ENCODE measurements around the gene EPS15.

EPS15 gene

DNA sequence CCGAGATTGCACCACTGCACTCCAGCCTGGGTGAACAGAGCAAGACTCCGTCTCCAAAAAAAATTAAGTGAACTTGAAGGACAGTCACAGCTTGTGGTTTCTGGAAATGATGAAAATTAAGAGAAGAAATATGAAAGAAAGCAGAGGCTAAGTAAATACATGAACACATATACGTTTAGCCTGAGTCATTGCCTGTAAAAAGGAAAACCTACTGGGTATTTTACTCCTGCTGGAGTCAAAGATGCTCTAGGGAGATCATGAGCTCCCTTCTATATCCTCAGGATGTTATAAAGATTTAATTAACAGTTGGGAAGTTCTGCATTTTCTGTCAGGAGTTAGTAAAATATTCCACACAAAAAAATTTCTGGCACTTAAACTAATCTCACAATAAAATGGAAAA, 145.2 kb downstream of the EPS15 start:
- DNase-seq (ENCODE audit: low spot score) = no peak

DNA sequence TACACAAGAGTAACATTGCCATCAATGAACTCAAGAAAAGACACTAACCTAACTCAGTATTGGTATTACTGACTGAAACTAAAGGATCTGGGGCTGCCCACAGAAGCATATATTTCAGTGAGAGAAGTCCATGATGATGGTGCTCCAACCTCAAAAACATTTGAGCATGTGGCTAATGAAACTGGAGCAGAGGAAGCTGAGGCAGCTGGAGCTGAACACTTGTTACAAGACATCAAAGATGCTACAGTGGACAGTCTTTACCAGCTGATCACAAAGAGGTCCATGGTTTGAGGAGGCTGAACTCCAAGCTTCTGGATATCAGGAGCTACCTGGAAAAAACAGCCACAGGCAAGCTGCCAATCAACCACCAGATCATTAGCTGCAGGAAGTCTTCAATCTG, 146.5 kb downstream of the EPS15 start:
- no peak for DNase-seq (ENCODE audit: low spot score)

DNA sequence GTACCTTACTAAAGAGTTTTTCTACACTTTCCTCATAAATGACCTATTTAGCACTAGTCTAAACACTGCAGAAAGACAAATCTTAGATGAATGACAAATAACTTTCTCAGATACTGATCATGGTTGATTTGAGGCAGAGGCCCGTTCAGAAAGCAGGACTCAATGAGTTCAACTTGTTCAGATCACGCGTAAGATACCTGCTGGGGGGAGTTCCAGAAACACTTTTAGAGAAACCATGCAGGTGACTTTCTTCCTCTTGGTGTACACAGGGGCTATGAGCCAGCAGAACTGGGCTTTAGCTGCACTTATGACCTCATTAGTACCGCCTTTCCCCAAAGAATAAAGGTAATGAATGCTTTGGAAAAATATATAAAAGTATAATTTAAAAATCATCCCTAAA, 149.9 kb downstream of the EPS15 start:
- DNase-seq (ENCODE audit: low spot score) = no peak

DNA sequence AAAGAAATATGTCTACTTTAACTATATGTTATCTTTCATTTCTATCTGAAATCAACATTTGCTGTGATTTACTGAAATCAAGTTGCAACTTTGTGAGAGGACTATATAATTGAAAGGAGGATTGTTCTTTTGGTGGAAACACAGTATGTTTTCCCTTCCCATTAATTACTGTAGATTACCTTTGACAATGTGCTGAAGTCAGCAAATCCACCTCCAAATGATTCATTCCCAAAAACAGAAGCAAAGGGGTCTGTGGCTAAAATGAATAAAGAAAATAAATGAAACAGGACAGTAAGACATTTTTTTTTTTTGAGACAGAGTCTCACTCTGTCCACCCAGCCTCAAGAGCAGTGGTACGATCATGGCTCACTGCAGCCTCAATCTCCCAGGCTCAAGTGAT, 153.3 kb downstream of the EPS15 start:
- no peak for DNase-seq (ENCODE audit: low spot score)

DNA sequence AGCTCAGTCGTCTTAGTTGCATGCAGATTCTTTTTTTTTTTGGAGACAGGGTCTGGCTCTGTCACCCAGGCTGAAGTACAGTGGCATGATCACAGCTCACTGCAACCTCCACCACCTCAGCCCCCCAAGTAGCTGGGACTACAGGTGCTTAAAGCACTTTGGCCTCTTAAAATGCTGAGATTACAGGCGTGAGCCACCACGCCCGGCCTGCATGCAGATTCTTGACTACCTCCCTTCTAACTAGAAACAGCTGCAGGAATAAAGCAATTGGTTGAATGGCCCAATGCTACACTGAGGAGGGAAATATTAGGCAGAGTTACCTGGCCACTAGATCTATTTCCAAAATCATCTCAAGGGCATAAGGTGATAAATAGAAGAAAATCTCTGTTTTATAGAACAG, 159.2 kb downstream of the EPS15 start:
- no peak for DNase-seq (ENCODE audit: low spot score)

DNA sequence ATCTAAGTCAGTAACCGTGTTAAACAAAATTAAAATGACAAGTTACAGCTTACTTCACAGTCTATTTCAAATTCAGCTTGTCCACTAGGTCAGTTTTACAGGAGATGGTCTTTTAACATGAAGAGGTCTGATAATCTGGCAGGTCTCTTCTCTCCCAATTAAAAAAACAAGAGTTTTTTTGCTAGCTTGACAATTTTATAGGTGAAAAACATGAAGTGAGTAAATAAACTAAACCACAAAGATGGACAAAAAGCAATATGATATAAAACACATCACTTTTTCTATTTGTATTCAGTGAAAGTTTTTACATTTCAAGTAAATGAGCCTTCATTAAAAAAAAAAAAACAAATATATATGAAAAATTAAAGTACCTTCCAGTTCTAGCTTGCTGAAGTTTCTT, 163.7 kb downstream of the EPS15 start:
- DNase-seq (ENCODE audit: low spot score) = no peak

DNA sequence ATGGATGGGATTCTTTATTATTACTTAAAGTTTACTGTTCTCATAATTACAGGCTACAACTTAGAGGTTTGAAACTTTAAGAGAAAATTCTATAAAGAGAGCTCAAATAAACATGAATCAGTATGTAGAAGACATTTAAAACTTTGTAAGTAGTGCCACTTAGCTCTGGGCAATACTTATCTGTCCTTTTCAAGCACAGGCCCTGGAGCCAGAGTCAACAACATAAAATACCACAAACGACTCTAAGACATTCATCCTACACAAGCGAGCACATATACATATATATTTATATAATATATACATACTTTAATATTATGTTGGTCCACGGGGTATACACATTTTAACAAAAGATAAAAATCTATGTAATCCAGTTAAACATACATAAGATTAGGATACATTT, 164.7 kb downstream of the EPS15 start:
- DNase-seq (ENCODE audit: low spot score) = no peak

DNA sequence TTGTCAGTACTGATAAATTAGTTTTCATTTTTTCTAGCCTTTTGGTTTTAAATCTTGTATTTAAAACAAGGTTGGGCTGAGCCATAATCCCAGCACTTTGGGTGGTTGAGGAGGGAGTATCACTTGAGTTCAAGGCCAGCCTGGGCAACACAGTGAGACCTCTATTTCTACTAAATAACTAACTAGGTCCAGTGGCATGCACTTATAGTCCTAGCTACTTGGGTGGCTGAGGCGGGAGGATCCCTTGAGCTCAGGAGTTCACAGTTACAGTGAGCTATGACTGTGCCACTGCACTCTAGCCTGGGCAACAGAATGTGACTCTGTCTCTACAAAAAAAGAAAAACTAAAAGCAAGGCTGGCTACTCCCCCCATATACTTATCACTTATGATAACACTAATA, 167.2 kb downstream of the EPS15 start:
- no peak for DNase-seq (ENCODE audit: low spot score)

DNA sequence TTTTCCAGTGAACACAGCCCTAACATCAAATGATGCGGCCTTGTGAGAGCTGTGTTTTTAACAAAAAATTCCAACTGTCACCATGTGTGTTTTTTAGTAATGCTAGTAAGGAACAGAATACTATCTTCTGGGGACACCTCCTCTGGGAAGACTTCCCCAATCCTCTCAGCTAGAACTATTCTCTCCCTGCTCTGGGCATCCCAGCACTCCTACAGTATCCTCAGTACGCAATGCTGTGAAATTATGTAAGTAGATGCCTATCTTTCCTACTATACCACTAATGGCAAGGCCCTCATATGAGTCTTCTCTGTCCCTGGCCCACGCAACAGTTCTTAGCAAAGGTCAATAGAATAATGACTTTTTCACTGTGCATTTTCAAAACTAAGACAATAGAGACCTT, 169.2 kb downstream of the EPS15 start:
- no peak for DNase-seq (ENCODE audit: low spot score)

DNA sequence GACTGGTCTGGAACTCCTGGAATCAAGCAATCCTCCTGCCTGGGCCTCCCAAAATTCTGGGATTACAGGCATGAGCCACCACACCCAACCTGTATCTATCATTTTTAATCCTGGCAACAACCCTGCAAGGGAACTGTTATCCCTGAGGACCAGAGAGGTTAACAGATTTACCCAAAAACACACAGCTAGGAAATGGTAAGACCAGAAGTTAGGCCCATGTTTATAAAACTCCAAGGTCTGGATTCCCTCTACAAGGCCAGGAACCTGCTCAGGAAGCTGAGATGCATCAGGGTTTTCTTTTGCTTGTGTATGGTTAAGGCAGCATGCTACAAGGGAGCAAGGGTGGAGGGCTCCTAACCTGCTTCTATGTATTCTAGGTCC, 170.9 kb downstream of the EPS15 start:
- no peak for DNase-seq (ENCODE audit: low spot score)

DNA sequence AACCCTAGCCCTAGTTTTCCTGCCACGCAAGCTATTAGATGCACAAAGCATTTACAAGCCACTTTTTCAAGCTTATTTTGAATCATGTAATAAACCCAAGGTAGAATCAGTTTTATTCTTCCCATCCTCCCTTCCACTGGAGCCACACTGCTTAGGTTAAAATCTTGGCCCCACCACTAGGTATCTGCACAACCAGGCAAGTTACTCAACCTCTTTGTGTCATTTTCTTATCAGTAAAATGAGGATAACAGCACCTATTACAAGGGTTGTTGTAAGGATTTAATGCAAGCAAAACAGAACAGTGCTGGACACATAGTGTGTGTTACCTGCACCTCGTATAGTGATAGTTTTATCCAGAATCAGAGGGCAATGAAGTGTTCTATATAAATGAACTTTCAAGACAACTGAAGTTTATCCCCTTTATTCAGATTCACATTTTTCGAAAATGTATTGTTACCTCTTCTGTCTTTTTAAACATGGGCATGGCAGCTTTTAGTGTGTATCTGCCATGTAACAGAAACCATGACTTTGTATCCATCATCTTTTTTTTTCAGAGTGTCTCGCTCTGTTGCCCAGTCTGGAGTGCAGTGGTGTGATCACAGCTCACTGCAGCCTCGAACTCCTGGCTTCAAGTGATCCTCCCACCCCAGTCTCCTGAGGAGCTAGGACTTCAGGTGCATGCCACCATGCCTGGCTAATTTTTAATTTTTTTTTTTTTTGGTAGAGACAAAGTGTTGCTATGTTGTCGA, 171.5 kb downstream of the EPS15 start:
- no peak for DNase-seq (ENCODE audit: low spot score)

DNA sequence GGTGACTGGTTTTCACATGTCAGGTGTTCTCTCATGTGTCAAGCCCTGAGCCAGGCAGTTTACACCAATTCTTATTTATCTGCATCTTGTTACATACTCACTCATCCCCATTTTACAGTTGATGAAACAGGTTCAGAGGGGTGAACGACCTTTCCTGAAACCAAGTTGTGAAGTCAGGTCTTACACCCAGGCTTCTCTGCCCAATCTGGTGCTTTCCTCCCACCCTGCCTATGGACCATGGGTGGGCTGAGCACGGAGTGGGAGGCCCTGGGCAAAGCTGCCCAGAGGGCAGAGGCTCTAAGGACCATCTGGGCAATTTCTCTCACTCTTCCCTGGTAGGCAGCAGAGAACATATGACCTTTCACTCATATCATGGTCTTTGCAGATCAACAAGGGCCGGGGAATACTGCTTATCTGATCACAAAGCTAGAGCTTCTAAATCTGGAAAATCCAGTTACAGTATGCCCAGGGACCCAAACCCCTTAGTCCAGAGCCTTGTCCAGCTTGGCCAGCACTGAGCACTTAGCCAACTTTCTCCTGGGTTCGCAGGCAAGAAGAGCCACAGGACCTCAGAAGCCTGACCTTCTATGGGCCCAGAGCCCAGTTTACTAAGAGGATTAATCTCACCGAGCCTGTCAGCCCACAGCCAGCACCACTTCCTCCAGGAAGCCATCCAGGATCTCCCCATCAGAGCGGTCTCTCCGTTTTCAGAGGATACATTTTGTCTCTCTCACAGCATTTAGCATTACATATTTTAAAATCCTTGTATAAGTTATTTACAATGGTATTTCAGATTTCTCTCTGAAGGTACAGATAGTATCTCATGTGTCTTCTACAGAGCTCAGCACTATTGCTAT, 172.8 kb downstream of the EPS15 start:
- DNase-seq (ENCODE audit: low spot score) = no peak

DNA sequence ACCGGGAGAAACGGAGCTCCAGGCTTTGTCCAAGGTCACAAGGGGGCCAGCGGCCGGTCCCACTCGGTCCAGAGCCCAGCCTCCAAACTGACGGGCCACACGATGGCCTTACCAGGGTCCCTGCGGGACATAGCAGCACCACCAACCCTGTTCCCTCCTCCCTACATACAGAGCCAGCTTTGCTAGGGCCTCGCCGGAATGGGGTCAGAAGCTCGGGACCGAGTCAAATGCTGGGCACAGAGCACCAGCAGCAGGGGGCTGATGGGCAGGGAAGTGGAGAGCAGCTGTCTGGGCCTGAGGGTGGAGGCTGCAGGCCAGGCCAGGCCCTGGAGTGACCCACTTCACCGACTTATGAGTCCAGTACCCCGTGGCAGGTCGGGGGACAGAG, 173.8 kb downstream of the EPS15 start:
- no peak for DNase-seq (ENCODE audit: low spot score)

DNA sequence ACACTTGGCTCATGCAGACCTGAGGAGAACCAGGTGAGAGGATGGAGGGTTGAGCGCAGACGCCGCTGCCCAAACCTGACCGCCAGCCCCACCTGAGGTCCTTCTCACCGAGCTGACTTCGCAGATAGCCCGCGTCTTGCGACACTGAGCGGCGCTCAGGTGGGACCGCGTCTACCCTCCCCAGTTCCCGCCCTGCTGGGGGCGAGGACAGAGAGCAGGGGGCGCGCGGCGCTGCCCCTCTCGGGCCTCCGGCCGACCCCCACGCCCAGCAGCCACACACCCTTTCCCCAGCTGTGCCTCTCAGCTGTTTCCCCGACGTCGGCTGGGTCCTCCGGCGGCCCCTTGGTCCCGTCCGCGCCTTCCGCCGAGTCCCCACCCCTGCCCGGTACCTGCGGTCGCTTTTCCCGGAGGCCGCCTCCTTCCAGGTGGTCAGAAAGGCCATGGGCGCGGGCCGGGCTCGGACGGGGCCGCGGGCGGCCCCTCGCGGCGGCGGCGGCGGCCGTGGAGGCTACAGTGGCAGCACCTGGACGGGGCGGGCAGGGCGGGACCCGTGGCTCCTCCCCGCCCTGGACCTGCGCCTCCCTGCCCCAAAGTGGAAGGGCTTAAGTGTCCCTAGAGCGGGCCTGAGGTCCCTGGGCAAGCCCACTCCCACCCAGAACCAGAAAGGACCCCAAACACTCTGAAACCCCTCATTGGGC, 174.3 kb downstream of the EPS15 start:
- no peak for DNase-seq (ENCODE audit: low spot score)

DNA sequence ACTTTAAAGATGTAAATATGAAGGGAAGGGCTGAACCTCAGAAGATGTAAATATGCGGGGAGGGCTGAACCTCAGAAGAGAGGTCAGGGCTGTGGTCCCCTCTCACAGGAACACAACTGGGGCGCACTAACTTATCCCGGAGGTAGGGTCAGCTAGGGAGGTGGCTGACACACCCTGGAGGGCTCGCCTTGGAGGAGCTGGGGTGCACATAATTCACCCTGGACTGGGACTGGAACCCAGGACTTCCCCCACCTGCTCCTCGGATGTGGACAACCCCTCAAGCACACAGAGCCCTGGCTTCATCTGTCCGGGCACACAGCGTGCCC, 174.8 kb downstream of the EPS15 start:
- DNase-seq (ENCODE audit: low spot score) = no peak

DNA sequence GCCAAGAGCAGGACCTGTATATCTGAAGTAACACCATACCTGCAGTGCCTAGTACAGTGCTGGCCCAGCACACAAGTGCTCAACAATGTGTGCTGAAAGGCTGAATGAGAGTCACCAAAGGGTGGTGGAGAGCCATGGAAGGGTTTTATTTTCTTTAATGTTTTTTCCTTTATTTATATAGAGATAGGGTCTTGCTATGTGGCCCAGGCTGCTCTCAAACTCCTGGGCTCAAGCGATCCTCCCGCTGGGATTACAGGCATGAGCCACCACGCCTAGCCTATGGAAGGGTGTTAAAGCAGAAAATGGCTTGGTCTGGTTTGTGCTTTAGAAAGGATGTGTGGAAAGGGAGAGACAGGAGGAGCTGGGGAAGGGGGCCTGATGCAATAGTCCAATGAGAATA, 175.4 kb downstream of the EPS15 start:
- no peak for DNase-seq (ENCODE audit: low spot score)

DNA sequence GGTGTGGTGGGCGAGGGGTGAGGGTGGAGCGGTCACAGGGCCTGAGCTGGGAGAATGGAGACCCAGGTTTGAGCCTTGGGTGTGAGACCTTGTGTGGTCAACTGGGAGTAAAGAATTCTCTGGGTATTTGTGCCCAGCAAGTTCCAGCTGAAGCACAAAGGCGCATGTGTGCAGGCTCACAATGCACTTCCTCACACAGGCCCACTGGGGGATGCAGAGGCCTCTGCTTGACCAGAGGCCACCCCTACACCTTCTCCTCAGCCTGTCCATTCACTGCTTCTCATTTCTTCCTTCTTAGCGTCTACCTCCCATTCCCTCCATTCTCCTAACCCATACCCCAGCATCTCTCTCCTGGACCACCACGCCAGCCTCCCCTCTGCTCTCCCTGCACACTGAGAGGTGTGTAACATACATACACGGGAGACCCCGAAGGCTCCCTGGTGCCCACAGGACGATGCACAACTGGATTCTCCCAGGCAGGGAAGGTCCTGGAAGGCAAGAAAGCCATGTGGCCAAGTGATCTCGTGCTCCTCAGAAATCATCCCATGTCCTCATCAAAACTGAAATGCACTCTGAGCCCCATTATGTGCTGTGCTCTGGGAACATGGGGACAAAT, 176.4 kb downstream of the EPS15 start:
- DNase-seq (ENCODE audit: low spot score) = no peak

DNA sequence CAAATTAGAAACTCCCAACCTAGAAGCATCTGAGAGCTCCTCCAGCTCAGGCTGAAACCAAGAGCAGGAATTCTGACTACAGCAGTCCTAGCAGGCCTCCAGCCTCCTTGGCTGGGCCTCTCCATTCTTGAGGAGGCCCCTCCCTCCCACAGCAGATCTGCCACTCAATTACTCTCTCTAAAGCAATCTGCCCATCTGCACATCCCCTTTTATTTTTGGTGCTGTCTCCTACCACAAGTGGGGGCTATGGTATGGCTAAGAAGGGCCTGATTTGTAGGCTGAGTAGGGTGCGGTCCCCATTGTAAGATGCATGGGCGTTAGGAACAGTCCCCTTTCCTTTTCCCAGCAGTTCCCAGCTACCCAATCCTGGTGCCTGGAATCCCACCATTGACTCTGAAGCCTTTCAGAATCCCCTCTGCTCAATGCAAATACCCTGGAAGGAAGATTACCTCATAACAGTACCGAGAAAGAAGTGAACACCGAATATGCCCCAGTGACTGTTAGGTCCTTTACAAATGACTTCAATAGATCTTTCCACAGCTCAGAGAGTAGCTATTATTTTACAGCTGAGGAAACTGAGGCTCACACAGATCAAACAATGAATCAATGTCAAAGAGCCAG, 177.1 kb downstream of the EPS15 start:
- no peak for DNase-seq (ENCODE audit: low spot score)

DNA sequence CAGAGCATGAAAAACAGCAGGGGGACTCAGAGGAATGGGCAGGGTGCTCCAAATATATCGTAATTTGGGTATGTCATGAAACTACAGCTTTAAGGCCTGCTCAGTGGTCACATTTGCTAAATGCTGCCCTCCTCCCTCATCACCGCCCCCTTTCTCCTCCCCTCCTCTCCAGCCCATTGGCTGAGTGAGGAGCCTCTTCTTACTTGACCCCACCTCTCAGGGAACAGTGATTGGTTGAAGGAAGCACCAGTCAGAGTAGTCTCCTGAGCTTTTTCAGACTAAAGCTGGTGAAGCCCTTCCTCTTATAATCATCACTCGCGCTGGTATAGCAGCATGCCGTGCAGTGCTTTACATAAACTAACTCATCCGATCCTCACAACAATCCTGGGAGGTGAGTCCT, 178.7 kb downstream of the EPS15 start:
- no peak for DNase-seq (ENCODE audit: low spot score)

DNA sequence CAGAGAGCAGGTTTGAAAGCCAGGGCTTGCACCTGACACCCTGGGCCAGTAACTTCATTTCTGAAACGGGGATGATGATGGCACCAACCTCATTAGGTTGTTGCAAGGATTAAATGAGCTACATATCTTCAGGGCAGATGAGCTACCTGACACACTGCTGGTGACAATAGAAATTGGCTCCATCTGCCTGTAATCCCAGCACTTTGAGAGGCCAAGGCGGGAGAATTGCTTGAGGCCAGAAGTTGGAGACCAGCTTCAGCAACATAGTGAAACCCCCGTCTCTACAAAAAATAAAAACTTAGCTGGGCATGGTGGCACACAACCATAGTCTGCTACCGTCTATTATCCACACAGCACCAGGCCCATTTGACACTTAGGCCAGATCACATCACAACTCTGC, 182.4 kb downstream of the EPS15 start:
- no peak for DNase-seq (ENCODE audit: low spot score)

DNA sequence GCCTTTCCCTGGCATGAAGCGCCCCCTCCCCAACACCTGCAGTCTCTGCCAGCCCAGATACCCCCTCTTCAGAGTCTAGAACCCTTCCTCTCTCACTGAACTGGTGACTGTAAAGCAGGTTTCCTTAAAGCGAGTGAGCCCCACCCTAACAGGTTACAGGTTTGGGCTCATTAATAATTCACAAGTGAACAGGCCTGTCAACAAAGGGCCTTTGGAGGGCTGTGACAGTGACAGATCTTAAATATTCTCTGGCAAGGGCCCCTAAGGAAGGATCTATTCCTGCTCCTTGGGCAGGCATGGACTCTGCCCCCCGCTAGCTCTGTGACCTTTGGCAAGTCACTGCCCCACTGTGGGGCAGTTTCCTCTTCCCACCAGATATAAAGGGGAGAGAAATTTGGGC, 183.1 kb downstream of the EPS15 start:
- DNase-seq (ENCODE audit: low spot score) = no peak

Data from pons (tissue), 1 donor.